Activated CD8-positive, alpha-beta memory T cell treated with anti-CD3 and anti-CD28 coated beads, Interleukin-2, amount 50 U/mL, for 48 hours (primary cell): ENCODE data around the gene FIP1L1.
"Not testable (repeated sequence)": the region's sequence is repeated elsewhere in the genome, so short reads cannot be mapped to it uniquely, and the experiment has no call there.

Experiments used
- DNase-seq: peaks from one replicate; pipeline ENCODE4 v3.0.0-alpha.2; 2020

The FIP1L1 gene

GRCh38 chr4:53378171-53378482 is 686 bp downstream of the FIP1L1 start:
- no peak for DNase-seq

- no peak for DNase-seq
Measured at GRCh38 chr4:53380221-53380620, 2.8 kb downstream of the FIP1L1 start.

GRCh38 chr4:53409479-53409878 is 32.0 kb downstream of the FIP1L1 start:
- not testable (repeated sequence) for DNase-seq

GRCh38 chr4:53419208-53419607 is 41.8 kb downstream of the FIP1L1 start:
- DNase-seq, result no peak

GRCh38 chr4:53421791-53422190 is 44.4 kb downstream of the FIP1L1 start:
- no peak for DNase-seq

GRCh38 chr4:53422367-53422766 is 44.9 kb downstream of the FIP1L1 start:
- no peak for DNase-seq

- DNase-seq, result no peak
Measured at GRCh38 chr4:53424280-53424679, 46.8 kb downstream of the FIP1L1 start.

GRCh38 chr4:53427366-53427765 is 49.9 kb downstream of the FIP1L1 start:
- DNase-seq, result no peak

GRCh38 chr4:53431052-53431451 is 53.6 kb downstream of the FIP1L1 start:
- no peak for DNase-seq

GRCh38 chr4:53432528-53433424 is 55.3 kb downstream of the FIP1L1 start:
- no peak for DNase-seq

GRCh38 chr4:53436251-53436650 is 58.8 kb downstream of the FIP1L1 start:
- no peak for DNase-seq

- DNase-seq, result no peak
Measured at GRCh38 chr4:53441564-53441963, 64.1 kb downstream of the FIP1L1 start.

GRCh38 chr4:53444954-53445353 is 67.5 kb downstream of the FIP1L1 start:
- no peak for DNase-seq

GRCh38 chr4:53450773-53451172 is 73.3 kb downstream of the FIP1L1 start:
- no peak for DNase-seq

- no peak for DNase-seq
Measured at GRCh38 chr4:53453385-53453784, 75.9 kb downstream of the FIP1L1 start.

GRCh38 chr4:53455766-53456165 is 78.3 kb downstream of the FIP1L1 start:
- no peak for DNase-seq

GRCh38 chr4:53456178-53456577 is 78.7 kb downstream of the FIP1L1 start:
- DNase-seq, result no peak

GRCh38 chr4:53459548-53459947 is 82.1 kb downstream of the FIP1L1 start:
- no peak for DNase-seq

- no peak for DNase-seq
Measured at GRCh38 chr4:53461244-53461643, 83.8 kb downstream of the FIP1L1 start.

- no peak for DNase-seq
Measured at GRCh38 chr4:53463340-53463739, 85.9 kb downstream of the FIP1L1 start.

GRCh38 chr4:53465281-53465680 is 87.8 kb downstream of the FIP1L1 start:
- no peak for DNase-seq

- DNase-seq, result no peak
Measured at GRCh38 chr4:53465891-53466290, 88.5 kb downstream of the FIP1L1 start.

GRCh38 chr4:53466576-53466975 is 89.1 kb downstream of the FIP1L1 start:
- DNase-seq, result not testable (repeated sequence)

GRCh38 chr4:53476232-53477037 is 99.0 kb downstream of the FIP1L1 start:
- DNase-seq, result no peak
